Tibial nerve (tissue), 4 donors: ENCODE measurements around the gene RGS6.

Experiments used
- CTCF ChIP-seq, 5 experiments: fragments of 200-600 bp in 3 of 5; fragments of 450-650 bp in 2 of 5; sonication (generic) in 3 of 5; IDR thresholded peaks; one replicate each; pipeline ENCODE4 v1.5.1; 2016 to 2019; ENCODE audit warnings: antibody characterized with exemption in 5 of 5, mild to moderate bottlenecking in 3 of 5, moderate library complexity in 2 of 5
- EP300 ChIP-seq, 2 donors: sonication (generic); formaldehyde crosslinking; IDR thresholded peaks; one replicate each; pipeline ENCODE4 v1.6.1; 2017; ENCODE audit warnings: antibody characterized with exemption in 2 of 2, mild to moderate bottlenecking in 1 of 2
- POLR2A ChIP-seq, 2 donors: fragments of 450-650 bp; IDR thresholded peaks; one replicate each; pipeline ENCODE4 v1.6.1; 2017; ENCODE audit warnings: antibody characterized with exemption in 2 of 2, mild to moderate bottlenecking in 2 of 2, moderate library complexity in 2 of 2

GRCh38 chr14:72605096-72605920, 673.1 kb downstream of the RGS6 start:
- TF ChIP-seq CTCF (IDR thresholded peaks at IDR 0.05), result no peak
- no peak for TF ChIP-seq EP300 (IDR thresholded peaks at IDR 0.05)
- no peak for TF ChIP-seq POLR2A (IDR thresholded peaks at IDR 0.05)
